Body of pancreas (tissue), 4 donors: ENCODE measurements around the gene SIPA1.

Source experiments
- POLR2A ChIP-seq, 3 donors: fragments of 450-650 bp; IDR thresholded peaks; one replicate each; pipeline ENCODE4 v1.6.1; 2016; ENCODE audit warnings: antibody characterized with exemption in 3 of 3, mild to moderate bottlenecking in 2 of 3
- TF ChIP-seq, protein P1 (sequence below), 7 experiments: fragments of 450-650 bp in 4 of 7; fragments of 200-600 bp in 3 of 7; sonication (generic) in 3 of 7; IDR thresholded peaks; one replicate each; pipeline ENCODE4 v1.5.1; 2016 to 2019; ENCODE audit warnings: antibody characterized with exemption in 7 of 7

DNA sequence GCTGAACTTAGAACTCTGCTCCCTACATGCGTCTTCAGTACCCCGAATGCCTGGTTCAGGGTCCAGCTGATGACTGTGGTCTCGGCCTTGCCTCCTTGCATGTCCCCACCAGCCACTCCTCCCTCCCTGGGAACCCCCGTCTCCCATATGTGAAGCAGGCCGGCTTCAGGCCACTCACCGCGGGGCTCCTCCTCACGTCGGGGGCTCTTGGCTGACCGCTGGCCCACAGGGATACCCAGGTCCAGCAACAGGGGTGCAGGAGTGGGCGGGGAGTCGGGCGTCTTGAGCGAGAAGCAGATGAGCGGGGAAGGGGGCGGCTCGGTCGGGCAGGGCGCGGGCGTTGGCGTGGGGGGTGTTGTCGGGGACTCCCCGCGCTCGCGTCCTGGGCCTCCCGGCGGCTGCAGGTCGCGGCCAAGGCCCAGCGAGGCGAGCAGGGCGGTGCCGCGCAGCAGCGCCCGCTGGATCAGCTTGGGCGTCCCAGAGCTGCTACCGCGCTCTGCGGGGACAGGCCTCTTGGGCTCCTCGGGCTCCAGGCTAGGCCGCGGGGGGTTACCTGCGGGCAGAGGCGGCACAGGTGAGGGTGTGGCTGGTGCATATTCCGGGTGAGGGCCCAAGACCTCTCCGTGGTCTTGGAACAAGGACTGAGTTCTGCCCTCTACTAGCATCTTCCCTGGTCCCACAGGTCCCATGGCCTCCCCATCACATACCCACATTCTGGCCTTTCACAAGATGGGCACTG is 38.5 kb upstream of the SIPA1 start:
- TF ChIP-seq POLR2A (IDR thresholded peaks at IDR 0.05) = no peak
- TF ChIP-seq, protein P1, sequence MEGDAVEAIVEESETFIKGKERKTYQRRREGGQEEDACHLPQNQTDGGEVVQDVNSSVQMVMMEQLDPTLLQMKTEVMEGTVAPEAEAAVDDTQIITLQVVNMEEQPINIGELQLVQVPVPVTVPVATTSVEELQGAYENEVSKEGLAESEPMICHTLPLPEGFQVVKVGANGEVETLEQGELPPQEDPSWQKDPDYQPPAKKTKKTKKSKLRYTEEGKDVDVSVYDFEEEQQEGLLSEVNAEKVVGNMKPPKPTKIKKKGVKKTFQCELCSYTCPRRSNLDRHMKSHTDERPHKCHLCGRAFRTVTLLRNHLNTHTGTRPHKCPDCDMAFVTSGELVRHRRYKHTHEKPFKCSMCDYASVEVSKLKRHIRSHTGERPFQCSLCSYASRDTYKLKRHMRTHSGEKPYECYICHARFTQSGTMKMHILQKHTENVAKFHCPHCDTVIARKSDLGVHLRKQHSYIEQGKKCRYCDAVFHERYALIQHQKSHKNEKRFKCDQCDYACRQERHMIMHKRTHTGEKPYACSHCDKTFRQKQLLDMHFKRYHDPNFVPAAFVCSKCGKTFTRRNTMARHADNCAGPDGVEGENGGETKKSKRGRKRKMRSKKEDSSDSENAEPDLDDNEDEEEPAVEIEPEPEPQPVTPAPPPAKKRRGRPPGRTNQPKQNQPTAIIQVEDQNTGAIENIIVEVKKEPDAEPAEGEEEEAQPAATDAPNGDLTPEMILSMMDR (IDR thresholded peaks at IDR 0.05) = no peak
